ENCODE data around the gene TMEM272.

Gene TMEM272

GRCh38 chr13:51776179-51776578, 68.8 kb downstream of the TMEM272 start:
- DNase-seq: no peak

GRCh38 chr13:51773515-51773914, 71.5 kb downstream of the TMEM272 start:
- DNase-seq: no peak

GRCh38 chr13:51772781-51773180, 72.2 kb downstream of the TMEM272 start:
- no peak for DNase-seq

- DNase-seq: no peak
These were observed 72.9 kb downstream of the TMEM272 start for GRCh38 chr13:51772105-51772455.

GRCh38 chr13:51771418-51772104, 73.4 kb downstream of the TMEM272 start:
- no peak for DNase-seq

- DNase-seq: no peak
These were observed 74.1 kb downstream of the TMEM272 start for GRCh38 chr13:51770681-51771417.

- DNase-seq: no peak
These were observed 74.8 kb downstream of the TMEM272 start for GRCh38 chr13:51770160-51770559.

- DNase-seq: no peak
These were observed 75.4 kb downstream of the TMEM272 start for GRCh38 chr13:51769455-51770127.

- DNase-seq: no peak
These were observed 76.0 kb downstream of the TMEM272 start for GRCh38 chr13:51768976-51769375.

GRCh38 chr13:51768378-51768921, 76.5 kb downstream of the TMEM272 start:
- no peak for DNase-seq

GRCh38 chr13:51767100-51767499, 77.9 kb downstream of the TMEM272 start:
- no peak for DNase-seq

- no peak for DNase-seq
These were observed 79.8 kb downstream of the TMEM272 start for GRCh38 chr13:51765142-51765515.

- peak; percentile 71 for DNase-seq
These were observed 80.5 kb downstream of the TMEM272 start for GRCh38 chr13:51764184-51765141.

- no peak for DNase-seq
These were observed 81.5 kb downstream of the TMEM272 start for GRCh38 chr13:51763486-51763885.

All from stimulated activated CD4-positive, alpha-beta T cell treated with anti-CD3 and anti-CD28 coated beads, Interleukin-4, amount 100 ng/mL, for 1 hour (primary cell).